GM10248 (cell line): ENCODE data around the gene LDHAL6B.

Experiments
- CTCF ChIA-PET: fragments of 300-600 bp; sonication (Branson Sonifier 250); formaldehyde crosslinking; extraction: SDS; loops from one replicate; lab custom pipeline; 2021; ENCODE audit warnings: antibody characterized with exemption; lab: Yijun Ruan, JAX
- POLR2A ChIA-PET: fragments of 350-650 bp; sonication (Branson Sonifier 250); formaldehyde crosslinking; extraction: SDS; loops from one replicate; lab custom pipeline; 2020; ENCODE audit warnings: antibody characterized with exemption; lab: Yijun Ruan, JAX
- DNase-seq: peaks from one replicate; pipeline ENCODE4 v3.0.0; 2012; ENCODE audit errors: extremely low spot score
- CTCF ChIP-seq: IDR thresholded peaks from 2 replicates; pipeline ENCODE4 v1.5.1; 2012; ENCODE audit warnings: mild to moderate bottlenecking, low read depth; ENCODE audit errors: extremely low read depth, missing control alignments, control extremely low read depth

LDHAL6B gene

GRCh38 chr15:59176653-59177316 is 29.9 kb upstream of the LDHAL6B start:
- ChIA-PET CTCF (interaction anchor here (1.1 kb wide), 1 partner anchor 9 kb away, joined by 4 read pairs; no protein-coding TSS in a partner anchor), POLR2A (no interaction called here)
- no peak for TF ChIP-seq CTCF
- no peak for DNase-seq

GRCh38 chr15:59177317-59177660 is 29.4 kb upstream of the LDHAL6B start:
- TF ChIP-seq CTCF: no peak
- POLR2A ChIA-PET: no interaction called here
- CTCF ChIA-PET: interaction anchor here (1.1 kb wide), 1 partner anchor 9 kb away, joined by 4 read pairs; no protein-coding TSS in a partner anchor
- DNase-seq: no peak

GRCh38 chr15:59178151-59178695 is 28.4 kb upstream of the LDHAL6B start:
- ChIA-PET CTCF (interaction anchor here (1.1 to 1.6 kb wide), 2 partner anchors 8 kb away, joined by 4 to 7 read pairs; no protein-coding TSS in a partner anchor), POLR2A (no interaction called here)
- no peak for TF ChIP-seq CTCF
- DNase-seq: no peak

GRCh38 chr15:59179717-59180116 is 26.9 kb upstream of the LDHAL6B start:
- CTCF ChIA-PET: no interaction called here
- DNase-seq: no peak
- POLR2A ChIA-PET: no interaction called here
- TF ChIP-seq CTCF: no peak

GRCh38 chr15:59180945-59181600 is 25.6 kb upstream of the LDHAL6B start:
- CTCF ChIA-PET: no interaction called here
- no peak for DNase-seq
- POLR2A ChIA-PET: no interaction called here
- TF ChIP-seq CTCF: no peak

- ChIA-PET CTCF (interaction anchor here (0.6 to 1.6 kb wide), 3 partner anchors 8 to 24 kb away, joined by 3 to 4 read pairs (median 3); no protein-coding TSS in a partner anchor), POLR2A (no interaction called here)
- TF ChIP-seq CTCF: no peak
- DNase-seq: no peak
Measured at GRCh38 chr15:59185725-59186124, 20.9 kb upstream of the LDHAL6B start.
